ENCODE results near the gene TSPAN18.

Gene TSPAN18

GRCh38 chr11:44942029-44942955 lies 215.5 kb downstream of the TSPAN18 start:
- DNase-seq (ENCODE audit: low read depth, low spot score): no peak

- no peak for DNase-seq (ENCODE audit: low read depth, low spot score)
These were observed 216.4 kb downstream of the TSPAN18 start for GRCh38 chr11:44943118-44943517.

- DNase-seq (ENCODE audit: low read depth, low spot score): no peak
These were observed 216.9 kb downstream of the TSPAN18 start for GRCh38 chr11:44943696-44944095.

GRCh38 chr11:44944181-44944852 lies 217.6 kb downstream of the TSPAN18 start:
- no peak for DNase-seq (ENCODE audit: low read depth, low spot score)

GRCh38 chr11:44944853-44945235 lies 218.1 kb downstream of the TSPAN18 start:
- no peak for DNase-seq (ENCODE audit: low read depth, low spot score)

- DNase-seq (ENCODE audit: low read depth, low spot score): no peak
These were observed 218.9 kb downstream of the TSPAN18 start for GRCh38 chr11:44945666-44946065.

GRCh38 chr11:44946263-44946662 lies 219.5 kb downstream of the TSPAN18 start:
- DNase-seq (ENCODE audit: low read depth, low spot score): no peak

GRCh38 chr11:44947114-44947513 lies 220.4 kb downstream of the TSPAN18 start:
- no peak for DNase-seq (ENCODE audit: low read depth, low spot score)

- no peak for DNase-seq (ENCODE audit: low read depth, low spot score)
These were observed 221.4 kb downstream of the TSPAN18 start for GRCh38 chr11:44948155-44948554.

GRCh38 chr11:44949160-44950030 lies 222.6 kb downstream of the TSPAN18 start:
- DNase-seq (ENCODE audit: low read depth, low spot score): no peak

- no peak for DNase-seq (ENCODE audit: low read depth, low spot score)
These were observed 223.4 kb downstream of the TSPAN18 start for GRCh38 chr11:44950031-44950624.

GRCh38 chr11:44950625-44951476 lies 224.1 kb downstream of the TSPAN18 start, which contains the start of gene TP53I11:
Gene TP53I11 (minus strand): TSS chr11:44950883. CDS start chr11:44938335, 12,548 bp downstream.
- DNase-seq (ENCODE audit: low read depth, low spot score): no peak

GRCh38 chr11:44952082-44952481 lies 225.3 kb downstream of the TSPAN18 start:
- no peak for DNase-seq (ENCODE audit: low read depth, low spot score)

- DNase-seq (ENCODE audit: low read depth, low spot score): no peak
These were observed 225.9 kb downstream of the TSPAN18 start for GRCh38 chr11:44952500-44953260.

GRCh38 chr11:44954051-44954906 lies 227.5 kb downstream of the TSPAN18 start:
- no peak for DNase-seq (ENCODE audit: low read depth, low spot score)

GRCh38 chr11:44955015-44955738 lies 228.4 kb downstream of the TSPAN18 start:
- no peak for DNase-seq (ENCODE audit: low read depth, low spot score)

GRCh38 chr11:44957040-44957515 lies 230.3 kb downstream of the TSPAN18 start:
- no peak for DNase-seq (ENCODE audit: low read depth, low spot score)
